GM12801 (cell line): ENCODE data around the gene CDS1.

Source experiments
- CTCF ChIP-seq: IDR thresholded peaks from one replicate; pipeline ENCODE4 v1.5.1; 2011; ENCODE audit warnings: control low read depth; ENCODE audit not compliant: insufficient read length; ENCODE audit errors: extremely low read depth

The CDS1 gene

DNA sequence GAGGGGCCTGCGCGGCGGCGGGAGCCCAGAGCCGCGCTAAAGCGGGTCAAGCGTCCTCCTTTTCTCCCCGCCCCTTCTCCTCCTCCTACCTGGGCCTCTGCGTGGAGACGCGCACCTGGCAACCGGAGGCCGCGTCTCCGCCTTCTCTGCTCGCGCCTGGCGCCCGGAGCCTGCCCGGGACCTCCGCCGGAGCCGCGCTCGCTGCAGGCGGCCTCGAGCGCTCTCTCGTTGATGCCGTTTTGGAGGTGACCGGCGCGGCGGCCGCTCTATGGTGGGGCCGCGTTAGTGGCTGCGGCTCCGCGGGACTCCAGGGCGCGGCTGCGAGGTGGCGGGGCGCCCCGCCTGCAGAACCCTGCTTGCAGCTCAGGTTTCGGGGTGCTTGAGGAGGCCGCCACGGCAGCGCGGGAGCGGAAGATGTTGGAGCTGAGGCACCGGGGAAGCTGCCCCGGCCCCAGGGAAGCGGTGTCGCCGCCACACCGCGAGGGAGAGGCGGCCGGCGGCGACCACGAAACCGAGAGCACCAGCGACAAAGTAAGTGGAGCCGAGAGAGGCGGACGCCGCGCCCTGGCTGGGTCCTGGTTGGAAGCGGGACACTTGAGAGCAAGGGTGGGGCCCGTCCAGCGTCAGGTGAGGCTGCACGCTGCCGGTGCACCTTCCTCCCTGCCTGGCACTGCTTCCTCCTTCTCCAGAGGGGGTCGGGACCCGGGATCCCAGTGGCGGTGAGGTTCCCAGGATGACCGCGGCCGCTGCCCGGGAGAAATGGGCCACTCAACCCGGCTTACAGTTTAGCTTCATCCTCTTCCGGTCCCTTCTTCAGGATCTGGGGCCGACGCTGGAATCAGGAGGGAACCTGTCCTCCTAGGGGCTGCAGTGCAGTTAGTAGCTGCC is at the start of gene CDS1:
Gene CDS1 (plus strand): TSS at position 140 of the 888 bp plus-strand sequence. CDS start 275 bp downstream, at position 415.
- no peak for TF ChIP-seq CTCF

GRCh38 chr4:84535901-84536300 is 47.0 kb upstream of the CDS1 start:
- no peak for TF ChIP-seq CTCF

DNA sequence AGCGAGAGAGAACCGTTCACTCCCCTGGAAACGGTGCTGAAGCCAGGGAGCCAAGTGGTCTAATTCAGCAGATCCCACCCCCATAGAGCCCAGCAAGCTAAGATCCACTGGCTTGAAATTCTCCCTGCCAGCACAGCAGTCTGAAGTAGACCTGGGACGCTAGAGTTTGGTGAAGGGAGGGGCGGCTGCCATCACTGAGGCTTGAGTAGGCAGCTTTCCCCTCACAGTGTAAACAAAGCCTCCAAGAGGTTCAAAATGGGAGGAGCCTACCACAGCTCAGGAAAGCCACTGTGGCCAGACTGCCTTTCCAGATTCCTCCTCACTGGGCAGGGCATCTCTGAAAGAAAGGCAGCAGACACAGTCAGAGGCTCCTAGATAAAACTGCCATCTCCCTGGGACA is 37.8 kb upstream of the CDS1 start:
- no peak for TF ChIP-seq CTCF

DNA sequence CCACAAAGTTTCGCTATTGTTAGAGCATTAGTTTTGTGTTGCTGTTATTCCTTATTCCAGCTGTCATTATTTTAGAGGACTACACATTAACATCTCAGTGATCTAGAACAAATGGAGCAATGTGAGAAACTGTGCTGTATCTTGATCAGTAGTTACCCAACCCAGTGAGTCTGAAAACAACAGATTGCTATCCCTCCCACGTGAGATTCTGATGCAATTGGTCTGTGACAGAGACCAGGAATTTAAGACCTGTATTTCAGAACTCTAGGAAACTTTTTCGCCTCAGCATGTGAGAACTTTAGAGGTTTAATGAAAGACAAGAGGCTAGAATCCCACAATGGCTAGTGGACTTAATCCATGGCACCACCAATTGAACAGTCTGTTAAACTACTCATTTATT is 35.7 kb upstream of the CDS1 start:
- no peak for TF ChIP-seq CTCF

- TF ChIP-seq CTCF: no peak
Measured at GRCh38 chr4:84562156-84562555, 20.8 kb upstream of the CDS1 start.

DNA sequence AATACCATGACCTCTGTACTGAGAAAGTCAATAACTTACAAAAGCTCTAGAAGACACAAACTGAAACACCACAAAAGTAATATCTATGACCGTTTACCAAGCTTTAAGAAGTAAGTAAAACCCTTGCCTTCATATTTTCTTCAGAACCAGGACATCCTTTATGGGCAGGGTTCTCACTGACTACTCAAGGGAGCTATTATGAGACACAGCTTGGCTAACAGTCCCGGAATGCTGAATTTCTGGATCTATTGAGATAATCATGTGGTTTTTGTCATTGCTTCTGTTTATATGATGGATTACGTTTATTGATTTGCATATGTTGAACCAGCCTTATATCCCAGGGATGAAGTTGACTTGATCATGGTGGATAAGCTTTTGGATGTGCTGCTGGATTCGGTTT is 19.9 kb upstream of the CDS1 start:
- TF ChIP-seq CTCF: no peak

GRCh38 chr4:84565951-84566350 is 17.0 kb upstream of the CDS1 start:
- no peak for TF ChIP-seq CTCF
